ENCODE results near the gene NRF1.

Gene NRF1

DNA sequence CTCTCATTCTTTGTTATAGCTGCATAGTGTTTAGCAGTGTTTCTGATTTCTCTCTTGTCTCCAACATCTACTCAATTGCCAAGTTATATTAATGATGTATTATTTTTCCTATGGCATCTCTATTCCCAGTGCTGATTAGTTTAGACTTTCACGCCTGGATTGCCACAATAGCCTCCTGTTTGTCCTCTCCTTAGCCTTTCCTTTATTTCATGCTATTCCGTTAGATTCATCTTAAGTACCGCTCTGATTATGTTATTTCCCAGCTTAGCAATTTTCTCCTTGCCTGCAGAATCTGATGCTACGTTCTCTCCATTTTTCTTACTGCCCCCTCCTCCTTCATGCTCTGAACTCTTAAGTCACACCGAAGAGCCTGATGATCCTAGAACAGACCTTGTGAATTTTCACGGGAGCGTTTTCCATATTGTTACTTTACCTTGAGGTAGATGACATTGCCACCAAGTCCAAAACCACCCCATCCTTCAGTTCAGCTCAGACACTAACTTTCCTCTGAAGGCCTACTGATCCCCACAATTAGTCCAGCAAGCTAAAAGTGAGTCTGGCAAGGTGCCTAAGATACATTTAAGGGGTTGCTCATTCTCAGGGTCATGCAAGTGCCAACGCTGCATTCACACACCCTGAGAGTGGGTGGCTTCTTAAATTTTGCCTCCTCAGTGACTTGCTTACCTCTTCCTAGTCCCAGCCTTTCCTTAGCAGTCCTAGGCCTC is 6.6 kb upstream of the NRF1 start:
- Histone ChIP-seq H3K36me3 (ENCODE audit: insufficient read depth, low read length) (peaks cover 16% of the 10 kb centered on the region), H3K9ac (ENCODE audit: insufficient read length) (no peak overlapping the region), H3K9me3 (ENCODE audit: low read depth, low read length) (no peaks in the 10 kb centered on the region), H3K4me3 (no peak overlapping the region), H3K27ac (no peak overlapping the region)
- no peak for DNase-seq (ENCODE audit: low read depth, low spot score)
- no peak for TF ChIP-seq FOXP2 (optimal IDR thresholded peaks at IDR 0.05; ENCODE audit: control extremely low read depth, extremely low read length, insufficient read depth)
- no peak for TF ChIP-seq EZH2 (IDR thresholded peaks at IDR 0.05)
- TF ChIP-seq POLR2AphosphoS5 (IDR thresholded peaks at IDR 0.05; ENCODE audit: borderline replicate concordance, low read depth, low read length) = no peak; the same call in none of the 2 replicates

DNA sequence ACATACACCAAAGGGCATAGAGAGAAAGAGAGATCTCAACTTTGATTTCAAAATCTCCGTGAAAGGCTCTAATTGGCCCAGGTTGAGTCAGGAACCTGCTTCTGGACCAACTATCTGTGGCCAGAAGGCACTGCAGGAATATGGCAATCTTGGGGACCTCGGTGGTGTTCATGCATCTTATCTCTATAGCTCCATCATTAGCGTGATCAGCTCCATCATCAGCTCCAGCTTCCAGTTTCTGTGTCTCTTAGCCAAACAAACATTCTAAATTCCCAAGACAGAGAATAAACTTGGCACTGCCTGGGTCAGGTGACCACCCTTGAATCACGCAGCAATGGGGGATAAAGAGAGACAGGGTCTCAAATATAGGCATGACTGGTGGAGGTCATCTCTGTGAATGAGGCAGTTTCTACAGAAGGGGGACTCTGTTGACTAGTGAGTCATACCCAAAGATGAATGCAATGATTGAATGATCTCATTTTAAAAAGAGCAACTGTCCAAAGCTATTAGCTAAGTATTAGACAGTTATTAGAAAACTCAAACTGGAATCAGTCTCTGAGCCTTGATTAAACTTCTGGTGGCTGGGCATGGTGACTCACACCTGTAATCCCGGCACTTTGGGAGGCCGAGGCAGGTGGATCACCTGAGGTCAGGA is 5.4 kb upstream of the NRF1 start:
- TF ChIP-seq FOXP2 (optimal IDR thresholded peaks at IDR 0.05; ENCODE audit: control extremely low read depth, extremely low read length, insufficient read depth) (no peak), EZH2 (IDR thresholded peaks at IDR 0.05) (no peak), POLR2AphosphoS5 (IDR thresholded peaks at IDR 0.05; ENCODE audit: borderline replicate concordance, low read depth, low read length) (no peak)
- no peak overlapping the region for H3K27ac ChIP-seq
- DNase-seq (ENCODE audit: low read depth, low spot score) = no peak

DNA sequence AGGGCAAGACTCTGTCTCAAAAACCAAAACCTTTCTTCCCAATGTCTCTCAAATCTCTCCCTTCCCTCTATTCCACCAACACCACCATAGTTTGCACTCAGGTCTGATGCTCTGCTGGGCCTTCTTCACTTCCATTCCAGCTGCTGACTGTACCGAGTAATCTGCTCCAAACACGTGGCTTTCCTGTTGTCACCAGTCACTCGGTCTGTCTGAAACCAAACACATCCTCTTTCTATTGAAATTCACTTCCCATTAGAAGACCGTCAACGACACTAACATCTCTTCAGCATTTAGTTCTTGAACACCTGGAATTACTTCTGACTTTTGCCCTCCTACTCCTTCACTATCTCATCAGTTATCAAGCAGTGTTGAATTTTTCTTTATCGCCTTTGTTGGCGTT is 4.7 kb upstream of the NRF1 start:
- no peak for DNase-seq (ENCODE audit: low read depth, low spot score)
- Histone ChIP-seq H3K9me3 (ENCODE audit: low read depth, low read length) (no peaks in the 10 kb centered on the region), H3K9ac (ENCODE audit: insufficient read length) (no peak overlapping the region), H3K36me3 (ENCODE audit: insufficient read depth, low read length) (peaks cover 16% of the 10 kb centered on the region), H3K4me3 (no peak overlapping the region), H3K27ac (no peak overlapping the region)
- no peak for TF ChIP-seq EZH2 (IDR thresholded peaks at IDR 0.05)
- TF ChIP-seq FOXP2 (optimal IDR thresholded peaks at IDR 0.05; ENCODE audit: control extremely low read depth, extremely low read length, insufficient read depth) = no peak
- no peak for TF ChIP-seq POLR2AphosphoS5 (IDR thresholded peaks at IDR 0.05; ENCODE audit: borderline replicate concordance, low read depth, low read length)

More for the DNA sequence above, 5.4 kb upstream of the NRF1 start:
- no peaks in the 10 kb centered on the region for H3K9me3 ChIP-seq (ENCODE audit: low read depth, low read length)
- H3K9ac ChIP-seq (ENCODE audit: insufficient read length) = no peak overlapping the region
- peaks cover 16% of the 10 kb centered on the region for H3K36me3 ChIP-seq (ENCODE audit: insufficient read depth, low read length)
- no peak overlapping the region for H3K4me3 ChIP-seq

DNA sequence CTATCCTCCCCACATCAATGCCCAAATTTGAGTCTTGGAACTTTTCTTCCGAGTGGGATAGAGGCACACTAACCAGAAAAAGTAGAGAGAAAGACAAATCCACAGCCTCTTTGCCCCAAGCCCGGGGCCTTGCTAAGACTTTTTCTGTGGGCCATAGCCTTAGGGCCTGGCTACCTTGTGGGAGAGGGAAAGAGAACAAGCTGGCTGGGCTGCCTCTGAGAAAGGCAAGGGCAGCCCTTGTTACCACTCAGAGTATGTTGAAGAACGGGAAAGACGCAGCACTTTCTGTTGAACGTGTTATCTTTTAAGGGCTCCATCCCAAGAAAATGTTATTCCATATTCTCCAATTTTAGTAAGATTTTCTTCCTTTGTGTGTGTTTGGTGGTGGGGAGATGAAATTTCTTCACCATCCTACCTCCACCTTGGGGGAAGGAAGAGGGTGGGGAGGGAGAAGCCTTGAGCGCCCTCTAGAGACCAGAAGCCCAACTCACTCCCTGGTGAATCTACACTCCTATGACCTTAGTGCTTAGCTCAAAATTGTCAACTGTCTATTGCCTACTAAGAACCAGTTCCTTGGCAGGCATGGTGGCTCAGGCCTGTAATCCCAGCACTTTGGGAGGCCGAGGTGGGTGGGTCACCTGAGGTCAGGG is 3.9 kb upstream of the NRF1 start:
- no peak for DNase-seq (ENCODE audit: low read depth, low spot score)
- no peaks in the 10 kb centered on the region for H3K9me3 ChIP-seq (ENCODE audit: low read depth, low read length)
- H3K4me3 ChIP-seq = no peak overlapping the region
- no peak overlapping the region for H3K27ac ChIP-seq
- no peak for TF ChIP-seq POLR2AphosphoS5 (IDR thresholded peaks at IDR 0.05; ENCODE audit: borderline replicate concordance, low read depth, low read length)
- TF ChIP-seq FOXP2 (optimal IDR thresholded peaks at IDR 0.05; ENCODE audit: control extremely low read depth, extremely low read length, insufficient read depth) = no peak
- no peak for TF ChIP-seq EZH2 (IDR thresholded peaks at IDR 0.05)
- H3K9ac ChIP-seq (ENCODE audit: insufficient read length) = no peak overlapping the region
- H3K36me3 ChIP-seq (ENCODE audit: insufficient read depth, low read length) = peaks cover 16% of the 10 kb centered on the region

DNA sequence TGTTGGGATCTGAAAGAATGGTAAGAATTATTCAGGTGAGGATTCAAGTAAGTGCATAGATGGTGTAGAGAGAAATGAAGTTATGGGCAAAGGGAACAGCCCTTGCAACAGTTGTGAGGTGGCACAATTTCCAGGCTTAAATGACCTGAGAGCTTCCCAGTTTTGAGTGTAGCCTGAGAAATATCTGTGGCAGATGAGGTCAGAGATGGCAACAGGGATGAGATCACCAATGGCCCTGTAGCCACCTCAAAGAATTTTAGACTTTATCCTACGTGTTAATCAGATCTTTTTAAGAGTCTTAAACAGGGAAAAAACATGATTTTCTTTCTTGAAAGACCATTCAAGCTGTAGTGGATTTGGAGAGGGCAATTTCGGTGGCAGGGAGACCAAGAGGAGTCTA is 1.9 kb upstream of the NRF1 start:
- Histone ChIP-seq H3K9ac (ENCODE audit: insufficient read length) (no peak overlapping the region), H3K9me3 (ENCODE audit: low read depth, low read length) (no peaks in the 10 kb centered on the region), H3K27ac (no peak overlapping the region), H3K36me3 (ENCODE audit: insufficient read depth, low read length) (peaks cover 16% of the 10 kb centered on the region), H3K4me3 (no peak overlapping the region)
- TF ChIP-seq FOXP2 (optimal IDR thresholded peaks at IDR 0.05; ENCODE audit: control extremely low read depth, extremely low read length, insufficient read depth) = no peak
- TF ChIP-seq EZH2 (IDR thresholded peaks at IDR 0.05) = no peak
- TF ChIP-seq POLR2AphosphoS5 (IDR thresholded peaks at IDR 0.05; ENCODE audit: borderline replicate concordance, low read depth, low read length) = peak; percentile 9; the same call in 1 of the 2 replicates
- no peak for DNase-seq (ENCODE audit: low read depth, low spot score)

DNA sequence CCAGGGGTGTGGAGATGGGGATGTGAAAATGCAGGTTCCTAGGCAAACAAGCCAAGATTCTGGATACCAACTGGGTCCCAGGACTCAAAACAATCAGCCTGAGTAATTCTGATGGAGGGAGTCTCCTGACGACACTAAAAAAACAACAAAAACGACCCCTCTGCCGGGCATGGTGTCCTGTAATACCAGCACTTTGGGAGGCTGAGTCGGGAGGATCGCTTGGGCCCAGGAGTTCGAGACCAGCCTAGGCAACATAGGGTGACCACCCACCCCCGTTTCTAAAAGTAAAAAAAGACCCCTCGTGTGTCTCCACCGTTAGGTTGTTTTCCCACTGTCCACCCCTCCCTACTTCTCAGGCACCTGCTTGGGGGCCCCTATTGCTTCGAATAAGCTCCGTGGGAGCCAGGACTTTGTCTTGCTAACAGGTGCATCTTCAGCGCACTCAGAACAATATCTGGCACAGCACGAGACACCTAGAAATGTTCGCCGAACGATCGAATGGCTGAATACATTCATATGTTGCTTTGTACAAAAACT is 743 bp upstream of the NRF1 start:
- DNase-seq (ENCODE audit: low read depth, low spot score) = no peak
- Histone ChIP-seq H3K27ac (peak overlapping the region; percentile 94), H3K4me3 (peak overlapping the region; percentile 85), H3K36me3 (ENCODE audit: insufficient read depth, low read length) (peaks cover 16% of the 10 kb centered on the region), H3K9me3 (ENCODE audit: low read depth, low read length) (no peaks in the 10 kb centered on the region), H3K9ac (ENCODE audit: insufficient read length) (peak overlapping the region; percentile 91)
- no peak for TF ChIP-seq FOXP2 (optimal IDR thresholded peaks at IDR 0.05; ENCODE audit: control extremely low read depth, extremely low read length, insufficient read depth)
- no peak for TF ChIP-seq POLR2AphosphoS5 (IDR thresholded peaks at IDR 0.05; ENCODE audit: borderline replicate concordance, low read depth, low read length)
- no peak for TF ChIP-seq EZH2 (IDR thresholded peaks at IDR 0.05)

DNA sequence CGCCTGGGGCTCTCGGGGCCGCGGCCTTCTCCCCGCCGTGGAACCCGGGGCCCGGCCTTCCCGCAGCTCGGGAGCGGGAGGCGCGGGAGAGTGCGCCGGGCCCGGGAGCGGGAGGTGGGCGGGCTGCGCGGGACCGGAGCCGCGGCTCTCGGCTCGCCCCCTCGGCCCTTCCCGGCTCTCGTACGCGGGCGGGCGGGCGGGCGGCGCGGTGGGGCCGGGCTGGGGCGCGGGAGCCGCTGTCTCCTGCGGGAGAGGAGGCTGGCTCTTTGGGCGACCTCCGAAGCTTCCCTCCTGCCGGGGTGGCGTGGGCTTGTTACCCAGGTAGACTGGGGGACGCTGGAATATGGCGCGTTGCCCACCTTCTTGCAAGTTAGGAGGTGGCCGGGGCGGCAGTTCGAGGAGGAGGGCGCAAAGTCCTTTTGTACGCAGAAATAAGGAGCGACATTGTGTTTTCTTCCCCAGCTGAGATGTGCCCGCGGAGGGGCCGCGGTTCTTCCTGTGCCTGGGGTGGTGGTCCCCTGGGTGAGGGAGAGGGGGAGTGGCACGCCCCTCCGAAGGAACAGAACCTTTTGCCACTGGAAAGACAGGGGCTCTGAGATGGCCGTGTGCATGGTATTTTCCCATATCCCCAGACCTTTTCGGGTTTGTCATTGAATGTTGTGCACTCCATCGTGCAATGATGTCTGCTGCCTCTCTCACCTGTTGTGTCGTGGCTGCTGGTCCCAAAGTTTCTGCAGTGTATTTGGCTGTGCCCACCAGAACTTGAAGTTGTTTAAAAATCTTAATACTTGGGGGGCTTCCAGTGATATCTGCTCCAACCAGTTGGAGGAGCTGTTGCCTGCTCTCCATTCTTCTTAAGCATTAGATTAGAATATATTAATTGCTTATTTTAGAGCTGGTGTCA is 844 bp downstream of the NRF1 start:
- no peak for TF ChIP-seq EZH2 (IDR thresholded peaks at IDR 0.05)
- H3K36me3 ChIP-seq (ENCODE audit: insufficient read depth, low read length) = peaks cover 16% of the 10 kb centered on the region
- DNase-seq (ENCODE audit: low read depth, low spot score) = peak; percentile 48
- peak overlapping the region; percentile 94; the same call in 1 of the 2 replicates for H3K27ac ChIP-seq
- H3K4me3 ChIP-seq = peak overlapping the region; percentile 85
- peak overlapping the region; percentile 80 for H3K9ac ChIP-seq (ENCODE audit: insufficient read length)
- H3K9me3 ChIP-seq (ENCODE audit: low read depth, low read length) = no peaks in the 10 kb centered on the region

All from SK-N-MC (cell line).